ENCODE measurements around the gene SRXN1.

The SRXN1 gene

DNA sequence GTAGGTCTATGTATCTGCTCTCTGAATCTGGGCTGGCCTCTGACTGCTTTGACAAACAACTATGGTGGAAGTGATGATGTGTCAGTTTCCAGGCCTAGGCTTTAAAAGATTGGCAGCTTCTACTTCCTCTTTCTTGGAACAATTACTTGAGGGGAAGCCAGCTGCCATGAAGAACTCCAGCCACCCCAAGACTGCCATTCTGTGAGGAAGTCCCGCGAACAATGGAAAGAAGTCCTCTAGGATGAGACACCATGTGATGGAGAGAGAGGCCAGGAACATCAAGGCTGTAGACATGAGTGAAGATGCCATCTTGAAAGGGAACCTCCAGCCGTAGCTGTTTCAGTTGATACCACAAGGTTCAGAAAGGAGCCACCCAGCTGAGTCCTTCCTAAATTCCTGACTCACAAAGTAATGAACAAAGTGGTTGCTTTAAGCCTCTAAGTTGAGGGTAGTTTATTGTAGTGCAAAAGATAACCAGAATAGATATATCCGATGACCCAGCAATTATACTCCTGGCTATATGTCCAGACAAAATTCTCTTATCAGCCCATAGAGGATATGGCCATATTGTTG lies 27.6 kb downstream of the SRXN1 start:
- TF ChIP-seq ZNF384 (IDR thresholded peaks at IDR 0.05) (no peak), FOXM1 (IDR thresholded peaks at IDR 0.05; ENCODE audit: borderline replicate concordance) (no peak), L3MBTL2 (conservative IDR thresholded peaks at IDR 0.05) (no peak), FOXK2 (IDR thresholded peaks at IDR 0.05) (no peak), CTBP1 (IDR thresholded peaks at IDR 0.05; ENCODE audit: borderline replicate concordance) (no peak), SUZ12 (IDR thresholded peaks at IDR 0.05) (no peak), ELF4 (IDR thresholded peaks at IDR 0.05) (no peak), HDGF (IDR thresholded peaks at IDR 0.05; ENCODE audit: borderline replicate concordance) (no peak), LEF1 (IDR thresholded peaks at IDR 0.05; ENCODE audit: borderline replicate concordance) (no peak), SP1 (IDR thresholded peaks at IDR 0.05) (no peak), BHLHE40 (IDR thresholded peaks at IDR 0.05; ENCODE audit: borderline replicate concordance) (no peak), TARDBP (IDR thresholded peaks at IDR 0.05) (no peak), NFRKB (IDR thresholded peaks at IDR 0.05) (no peak), FOXA1 (IDR thresholded peaks at IDR 0.05) (no peak), ARNT (IDR thresholded peaks at IDR 0.05) (no peak)
- TF ChIP-seq, protein P1, sequence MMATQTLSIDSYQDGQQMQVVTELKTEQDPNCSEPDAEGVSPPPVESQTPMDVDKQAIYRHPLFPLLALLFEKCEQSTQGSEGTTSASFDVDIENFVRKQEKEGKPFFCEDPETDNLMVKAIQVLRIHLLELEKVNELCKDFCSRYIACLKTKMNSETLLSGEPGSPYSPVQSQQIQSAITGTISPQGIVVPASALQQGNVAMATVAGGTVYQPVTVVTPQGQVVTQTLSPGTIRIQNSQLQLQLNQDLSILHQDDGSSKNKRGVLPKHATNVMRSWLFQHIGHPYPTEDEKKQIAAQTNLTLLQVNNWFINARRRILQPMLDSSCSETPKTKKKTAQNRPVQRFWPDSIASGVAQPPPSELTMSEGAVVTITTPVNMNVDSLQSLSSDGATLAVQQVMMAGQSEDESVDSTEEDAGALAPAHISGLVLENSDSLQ (IDR thresholded peaks at IDR 0.05): no peak
- CTCF ChIA-PET: interaction anchor here (0.5 kb wide), 1 partner anchor 10 kb away, joined by 3 read pairs; no protein-coding TSS in a partner anchor
- no peak for DNase-seq (ENCODE audit: extremely low spot score)

DNA sequence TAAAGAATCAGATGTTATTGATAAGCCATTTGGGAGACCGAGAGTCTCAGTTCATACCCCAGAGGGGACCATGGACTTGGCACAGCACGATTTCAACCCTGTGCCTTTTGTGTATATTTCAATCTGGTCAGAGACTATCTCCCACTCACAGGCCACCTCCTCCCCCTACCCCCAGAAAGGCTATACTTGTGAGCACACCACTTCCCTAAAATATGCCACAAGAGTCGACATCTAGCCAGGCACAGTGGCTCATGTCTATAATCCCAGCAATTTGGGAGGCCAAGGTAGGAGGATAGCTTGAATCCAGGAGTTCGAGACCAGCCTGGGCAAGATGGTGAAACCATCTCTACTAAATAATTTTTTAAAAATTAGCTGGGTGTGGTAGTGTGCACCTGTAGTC lies 29.3 kb downstream of the SRXN1 start:
- ChIA-PET CTCF (no interaction called here), POLR2A (no interaction called here)
- no peak for TF ChIP-seq FOXM1 (IDR thresholded peaks at IDR 0.05; ENCODE audit: borderline replicate concordance)
- TF ChIP-seq TARDBP (IDR thresholded peaks at IDR 0.05): no peak
- TF ChIP-seq, protein P1 (IDR thresholded peaks at IDR 0.05): no peak
- TF ChIP-seq BHLHE40 (IDR thresholded peaks at IDR 0.05; ENCODE audit: borderline replicate concordance): no peak
- no peak for TF ChIP-seq NFRKB (IDR thresholded peaks at IDR 0.05)
- no peak for TF ChIP-seq L3MBTL2 (conservative IDR thresholded peaks at IDR 0.05)
- no peak for TF ChIP-seq ZNF384 (IDR thresholded peaks at IDR 0.05)
- TF ChIP-seq ARNT (IDR thresholded peaks at IDR 0.05): no peak
- no peak for TF ChIP-seq LEF1 (IDR thresholded peaks at IDR 0.05; ENCODE audit: borderline replicate concordance)
- no peak for TF ChIP-seq ELF4 (IDR thresholded peaks at IDR 0.05)
- TF ChIP-seq SUZ12 (IDR thresholded peaks at IDR 0.05): no peak
- no peak for TF ChIP-seq SP1 (IDR thresholded peaks at IDR 0.05)
- no peak for TF ChIP-seq CTBP1 (IDR thresholded peaks at IDR 0.05; ENCODE audit: borderline replicate concordance)
- TF ChIP-seq FOXA1 (IDR thresholded peaks at IDR 0.05): no peak
- DNase-seq (ENCODE audit: extremely low spot score): no peak

More for the DNA sequence above, 27.6 kb downstream of the SRXN1 start:
- POLR2A ChIA-PET: no interaction called here

DNA sequence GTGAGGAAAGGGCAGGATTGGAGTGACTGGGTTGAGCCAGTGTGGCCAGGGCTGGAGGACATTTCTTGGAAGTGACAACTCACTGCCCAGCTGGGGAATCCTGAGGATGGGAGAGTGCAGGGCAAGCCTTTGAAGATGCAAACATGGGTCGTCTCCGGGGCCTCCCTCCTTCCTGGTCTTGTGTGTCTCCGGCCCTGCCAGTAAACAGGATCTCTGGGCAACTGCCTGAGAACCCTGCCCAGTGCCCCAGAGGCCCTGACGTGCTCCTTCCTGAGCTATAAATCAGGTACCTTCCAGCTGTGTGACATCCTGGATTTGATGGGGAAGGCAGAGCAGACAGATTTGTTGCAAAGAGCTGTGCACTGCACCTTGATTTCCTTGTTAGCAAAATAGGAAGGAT lies 30.0 kb downstream of the SRXN1 start:
- ChIA-PET CTCF (no interaction called here), POLR2A (no interaction called here)
- TF ChIP-seq ZNF384 (IDR thresholded peaks at IDR 0.05) (no peak), FOXM1 (IDR thresholded peaks at IDR 0.05; ENCODE audit: borderline replicate concordance) (no peak), LEF1 (IDR thresholded peaks at IDR 0.05; ENCODE audit: borderline replicate concordance) (no peak), TARDBP (IDR thresholded peaks at IDR 0.05) (no peak), BHLHE40 (IDR thresholded peaks at IDR 0.05; ENCODE audit: borderline replicate concordance) (no peak), HDGF (IDR thresholded peaks at IDR 0.05; ENCODE audit: borderline replicate concordance) (no peak), FOXK2 (IDR thresholded peaks at IDR 0.05) (no peak)
- TF ChIP-seq, protein P1 (IDR thresholded peaks at IDR 0.05): no peak
- DNase-seq (ENCODE audit: extremely low spot score): no peak

DNA sequence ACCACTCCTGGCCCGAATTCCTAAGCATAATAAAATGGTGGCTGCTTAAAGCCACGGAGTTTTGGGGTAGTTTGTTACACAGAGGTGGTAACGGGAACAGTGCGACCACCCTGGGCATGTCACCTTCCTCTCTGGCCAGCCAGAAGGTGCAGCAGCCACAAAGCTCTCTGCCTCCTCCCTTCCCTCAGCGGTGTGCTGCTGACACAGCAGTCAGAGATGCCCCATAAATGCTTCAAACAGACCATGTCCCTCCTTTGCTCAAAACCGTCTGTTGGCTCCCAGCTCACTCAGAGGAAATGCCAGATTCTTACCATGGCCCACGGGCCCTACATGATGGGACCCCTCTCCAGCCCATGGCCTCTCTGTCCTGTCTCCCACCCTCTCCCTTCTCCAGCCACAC lies 30.8 kb downstream of the SRXN1 start:
- ChIA-PET CTCF (interaction anchor here (1.1 kb wide), 2 partner anchors 23 to 45 kb away, joined by 3 to 5 read pairs; no protein-coding TSS in a partner anchor), POLR2A (no interaction called here)
- TF ChIP-seq L3MBTL2 (conservative IDR thresholded peaks at IDR 0.05) (no peak), FOXM1 (IDR thresholded peaks at IDR 0.05; ENCODE audit: borderline replicate concordance) (no peak), NFRKB (IDR thresholded peaks at IDR 0.05) (no peak), TARDBP (IDR thresholded peaks at IDR 0.05) (no peak), FOXA1 (IDR thresholded peaks at IDR 0.05) (no peak), ARNT (IDR thresholded peaks at IDR 0.05) (no peak), ZNF384 (IDR thresholded peaks at IDR 0.05) (no peak), LEF1 (IDR thresholded peaks at IDR 0.05; ENCODE audit: borderline replicate concordance) (no peak), BHLHE40 (IDR thresholded peaks at IDR 0.05; ENCODE audit: borderline replicate concordance) (no peak), FOXK2 (IDR thresholded peaks at IDR 0.05) (no peak), ELF4 (IDR thresholded peaks at IDR 0.05) (no peak)
- TF ChIP-seq, protein P1 (IDR thresholded peaks at IDR 0.05): no peak
- no peak for DNase-seq (ENCODE audit: extremely low spot score)

DNA sequence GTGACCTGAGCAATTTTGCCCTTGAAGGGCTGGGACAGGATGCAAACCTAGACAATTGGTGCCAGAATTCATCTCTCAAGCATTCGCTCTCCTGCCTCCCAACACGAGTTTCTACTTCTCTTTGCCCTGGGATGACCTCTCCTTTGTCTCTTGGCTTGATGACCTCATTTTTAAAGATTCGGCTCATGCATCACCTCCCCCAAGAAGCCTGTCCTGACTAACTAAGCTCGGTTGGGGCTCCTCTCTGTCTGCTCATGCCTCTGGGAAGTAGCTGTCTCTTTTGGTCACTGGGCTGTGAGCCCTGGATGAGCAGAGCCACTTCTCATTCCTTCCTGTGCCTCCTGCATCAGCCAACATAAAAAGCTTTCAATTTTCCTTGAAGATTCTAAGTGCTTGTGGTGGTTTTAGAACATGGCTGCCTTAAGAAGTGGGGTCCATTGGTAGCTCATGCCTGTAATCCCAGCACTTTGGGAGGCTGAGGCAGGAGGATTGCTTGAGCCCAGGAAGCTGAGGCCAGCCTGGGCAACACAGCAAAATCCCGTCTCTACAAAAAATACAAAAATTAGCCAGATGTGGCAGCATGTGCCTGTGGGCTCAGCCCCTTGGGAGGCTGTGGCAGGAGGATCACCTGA lies 31.8 kb downstream of the SRXN1 start:
- TF ChIP-seq ELF4 (IDR thresholded peaks at IDR 0.05) (no peak), ZNF384 (IDR thresholded peaks at IDR 0.05) (no peak), L3MBTL2 (conservative IDR thresholded peaks at IDR 0.05) (no peak)
- DNase-seq (ENCODE audit: extremely low spot score): no peak
- CTCF ChIA-PET: interaction anchor here (1.1 kb wide), 1 partner anchor 46 kb away, joined by 3 read pairs; no protein-coding TSS in a partner anchor
- POLR2A ChIA-PET: no interaction called here

All from HEK293T (cell line).